ENCODE results near the gene NSUN2. TPM values are rescaled to one million over a fixed set of nuclear protein-coding genes. Genes with fewer than 3 reads are reported as not detected.

NSUN2 gene
- total and polyA plus RNA-seq, 2 of the 4 experiments (the other 2 are of a cell fraction): 51.1 to 61.1 TPM

DNA sequence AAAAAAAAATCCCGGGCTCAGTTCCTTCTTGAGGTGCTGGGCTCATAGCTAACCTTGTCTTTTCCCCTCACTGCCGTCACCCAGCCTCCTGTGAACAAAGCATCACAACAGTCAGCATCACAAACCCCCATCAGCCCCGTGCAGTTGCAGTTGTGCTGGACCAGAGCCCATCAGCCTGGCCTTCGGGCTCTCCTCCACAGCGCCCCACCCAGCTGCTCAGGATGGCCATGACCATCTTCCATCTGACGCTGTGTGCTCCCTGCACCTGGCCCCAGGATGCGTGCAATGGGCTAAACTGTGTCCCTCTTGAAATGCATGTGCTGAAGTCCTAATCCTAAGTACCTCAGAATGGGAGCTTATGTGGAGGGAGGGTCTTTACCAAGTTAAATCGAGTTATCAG is 48.1 kb downstream of the NSUN2 start:
- Histone ChIP-seq H2BK5ac (ENCODE audit: low read depth, low read length, poor library complexity, severe bottlenecking) (no peak overlapping the region), H3K4me2 (ENCODE audit: low read depth, low read length) (no peak overlapping the region), H3K18ac (ENCODE audit: low read depth, low read length) (no peak overlapping the region), H3K79me1 (ENCODE audit: low read depth in 1 of 2, low read length in 2 of 2) (no peaks in the 10 kb centered on the region), H4K8ac (ENCODE audit: low read depth in 2 of 2, low read length in 2 of 2) (no peak overlapping the region), H2AK5ac (ENCODE audit: low read depth, low read length) (no peak overlapping the region), H3K27ac (ENCODE audit: insufficient read depth, low read length) (no peak overlapping the region), H2AFZ (replicated peaks; ENCODE audit: low read length, poor library complexity) (no peak overlapping the region), H3K36me3 (ENCODE audit: control insufficient read depth, insufficient read depth, low read length) (no peaks in the 10 kb centered on the region), H3K4me3 (ENCODE audit: insufficient read depth, low read depth, low read length) (no peak overlapping the region), H3K9me1 (ENCODE audit: insufficient read depth, low read length) (no peaks in the 10 kb centered on the region), H3K27me3 (ENCODE audit: control insufficient read depth, insufficient read depth, low read length) (peaks cover 45% of the 10 kb centered on the region), H2BK15ac (ENCODE audit: low read depth, low read length) (no peak overlapping the region), H3K9me3 (ENCODE audit: control insufficient read depth, insufficient read depth, low read length) (no peaks in the 10 kb centered on the region), H3K14ac (replicated peaks; ENCODE audit: low read depth, low read length) (no peak overlapping the region), H2BK20ac (ENCODE audit: low read depth, low read length) (no peak overlapping the region), H3K4me1 (ENCODE audit: control insufficient read depth, insufficient read depth, low read length) (peaks cover 5% of the 10 kb centered on the region; the same call in 1 of the 2 replicates), H3K56ac (ENCODE audit: extremely low read depth, insufficient read depth, low read length) (no peak overlapping the region), H3K9ac (ENCODE audit: low read depth, low read length) (no peak overlapping the region), H2AK9ac (replicated peaks; ENCODE audit: low read depth, low read length, poor library complexity) (no peak overlapping the region), H3K4ac (ENCODE audit: low read depth, low read length) (no peak overlapping the region), H3K23ac (ENCODE audit: low read depth, low read length) (no peak overlapping the region), H2BK120ac (ENCODE audit: low read depth, low read length) (no peak overlapping the region), H4K5ac (ENCODE audit: low read depth, low read length) (no peak overlapping the region), H4K91ac (ENCODE audit: insufficient read depth, low read depth, low read length) (no peak overlapping the region), H4K20me1 (ENCODE audit: insufficient read depth, low read length) (no peaks in the 10 kb centered on the region)
- ChIA-PET CTCF (no interaction called here), POLR2A (ENCODE audit: unreplicated experiment) (interaction anchor here (0.6 kb wide), 1 partner anchor 38 kb away, joined by 7 read pairs; no protein-coding TSS in a partner anchor)
- no TSS peak for BruUV-seq (replicated peaks)
- ATAC-seq (ENCODE audit: low read depth) (no peak), DNase-seq (no peak)
- intact Hi-C loops (cut with micrococcal nuclease): no loop called here
- TF ChIP-seq, protein P1, sequence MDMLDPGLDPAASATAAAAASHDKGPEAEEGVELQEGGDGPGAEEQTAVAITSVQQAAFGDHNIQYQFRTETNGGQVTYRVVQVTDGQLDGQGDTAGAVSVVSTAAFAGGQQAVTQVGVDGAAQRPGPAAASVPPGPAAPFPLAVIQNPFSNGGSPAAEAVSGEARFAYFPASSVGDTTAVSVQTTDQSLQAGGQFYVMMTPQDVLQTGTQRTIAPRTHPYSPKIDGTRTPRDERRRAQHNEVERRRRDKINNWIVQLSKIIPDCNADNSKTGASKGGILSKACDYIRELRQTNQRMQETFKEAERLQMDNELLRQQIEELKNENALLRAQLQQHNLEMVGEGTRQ (IDR thresholded peaks at IDR 0.05; ENCODE audit: low read depth, low read length): no peak
- TF ChIP-seq MXI1 (IDR thresholded peaks at IDR 0.05; ENCODE audit: borderline replicate concordance, low read depth, low read length) (no peak), CHD1 (IDR thresholded peaks at IDR 0.05; ENCODE audit: low read depth, low read length) (no peak), CEBPB (IDR thresholded peaks at IDR 0.05; ENCODE audit: low read depth, low read length) (no peak), MAFK (IDR thresholded peaks at IDR 0.05; ENCODE audit: low read depth, low read length) (no peak), RFX5 (IDR thresholded peaks at IDR 0.05; ENCODE audit: low read depth, low read length) (no peak), SMC3 (IDR thresholded peaks at IDR 0.05; ENCODE audit: low read depth, low read length) (no peak), BHLHE40 (IDR thresholded peaks at IDR 0.05; ENCODE audit: low read depth, low read length) (no peak), FOS (IDR thresholded peaks at IDR 0.05; ENCODE audit: low read depth, low read length) (no peak), NFE2L2 (IDR thresholded peaks at IDR 0.05; ENCODE audit: low read depth, low read length) (no peak), RAD21 (IDR thresholded peaks at IDR 0.05; ENCODE audit: low read length) (no peak), MAZ (IDR thresholded peaks at IDR 0.05; ENCODE audit: borderline replicate concordance, low read depth, low read length) (no peak), POLR2A (IDR thresholded peaks at IDR 0.05; ENCODE audit: low read depth, low read length) (no peak), RCOR1 (IDR thresholded peaks at IDR 0.05; ENCODE audit: insufficient replicate concordance, low read length) (no peak)
- TF ChIP-seq, protein P2, sequence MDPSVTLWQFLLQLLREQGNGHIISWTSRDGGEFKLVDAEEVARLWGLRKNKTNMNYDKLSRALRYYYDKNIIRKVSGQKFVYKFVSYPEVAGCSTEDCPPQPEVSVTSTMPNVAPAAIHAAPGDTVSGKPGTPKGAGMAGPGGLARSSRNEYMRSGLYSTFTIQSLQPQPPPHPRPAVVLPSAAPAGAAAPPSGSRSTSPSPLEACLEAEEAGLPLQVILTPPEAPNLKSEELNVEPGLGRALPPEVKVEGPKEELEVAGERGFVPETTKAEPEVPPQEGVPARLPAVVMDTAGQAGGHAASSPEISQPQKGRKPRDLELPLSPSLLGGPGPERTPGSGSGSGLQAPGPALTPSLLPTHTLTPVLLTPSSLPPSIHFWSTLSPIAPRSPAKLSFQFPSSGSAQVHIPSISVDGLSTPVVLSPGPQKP (IDR thresholded peaks at IDR 0.05; ENCODE audit: borderline replicate concordance, low read depth, low read length): no peak
- TF ChIP-seq, protein P3, sequence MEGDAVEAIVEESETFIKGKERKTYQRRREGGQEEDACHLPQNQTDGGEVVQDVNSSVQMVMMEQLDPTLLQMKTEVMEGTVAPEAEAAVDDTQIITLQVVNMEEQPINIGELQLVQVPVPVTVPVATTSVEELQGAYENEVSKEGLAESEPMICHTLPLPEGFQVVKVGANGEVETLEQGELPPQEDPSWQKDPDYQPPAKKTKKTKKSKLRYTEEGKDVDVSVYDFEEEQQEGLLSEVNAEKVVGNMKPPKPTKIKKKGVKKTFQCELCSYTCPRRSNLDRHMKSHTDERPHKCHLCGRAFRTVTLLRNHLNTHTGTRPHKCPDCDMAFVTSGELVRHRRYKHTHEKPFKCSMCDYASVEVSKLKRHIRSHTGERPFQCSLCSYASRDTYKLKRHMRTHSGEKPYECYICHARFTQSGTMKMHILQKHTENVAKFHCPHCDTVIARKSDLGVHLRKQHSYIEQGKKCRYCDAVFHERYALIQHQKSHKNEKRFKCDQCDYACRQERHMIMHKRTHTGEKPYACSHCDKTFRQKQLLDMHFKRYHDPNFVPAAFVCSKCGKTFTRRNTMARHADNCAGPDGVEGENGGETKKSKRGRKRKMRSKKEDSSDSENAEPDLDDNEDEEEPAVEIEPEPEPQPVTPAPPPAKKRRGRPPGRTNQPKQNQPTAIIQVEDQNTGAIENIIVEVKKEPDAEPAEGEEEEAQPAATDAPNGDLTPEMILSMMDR (conservative IDR thresholded peaks at IDR 0.05; ENCODE audit: low read depth, low read length): no peak
- in situ Hi-C loops (cut with MboI; ENCODE audit: low sequenced_read_pairs): no loop called here
- WGBS, 2 experiments (ENCODE audit: extremely low coverage in 2 of 2, insufficient read length in 1 of 2): 92% methylated on average over 2 of the region's 8 CpGs; no CpG with 5 or more reads in 1 of the 2 experiments
- dilution Hi-C loops (cut with HindIII; ENCODE audit: low sequenced_read_pairs, unreplicated experiment): no loop called here
